HepG2 (cell line): Measurements from ENCODE around the gene TNRC18. TPM values are rescaled to one million over a fixed set of nuclear protein-coding genes. Genes with fewer than 3 reads are reported as not detected.

ENCODE experiments used
- KDM2A ChIP-seq: sonication (generic); formaldehyde crosslinking; IDR thresholded peaks from 2 replicates; pipeline ENCODE4 v1.4.0; 2020; ENCODE audit warnings: low read depth, missing genetic modification reagents, borderline replicate concordance
- KIAA2018 ChIP-seq: sonication (generic); formaldehyde crosslinking; IDR thresholded peaks from 2 replicates; pipeline ENCODE4 v1.5.0; 2020; ENCODE audit warnings: mild to moderate bottlenecking, missing genetic modification reagents, borderline replicate concordance
- SP1 ChIP-seq, 2 experiments: fragments of 450-650 bp in 1 of 2; sonication (generic) in 1 of 2; formaldehyde crosslinking in 1 of 2; IDR thresholded peaks; 2 replicates each; pipeline versions ENCODE4 v1.4.0 to v1.6.1; 2016 to 2020; ENCODE audit warnings: missing genetic modification reagents in 1 of 2
- SRF ChIP-seq: IDR thresholded peaks from 2 replicates; pipeline ENCODE4 v1.6.1; 2011; ENCODE audit warnings: mild to moderate bottlenecking, low read depth, low read length, moderate library complexity
- ZNF121 ChIP-seq: sonication (generic); formaldehyde crosslinking; IDR thresholded peaks from 2 replicates; pipeline ENCODE4 v1.5.0; 2020; ENCODE audit warnings: mild to moderate bottlenecking, missing genetic modification reagents
- ZNF280D ChIP-seq: sonication (generic); formaldehyde crosslinking; IDR thresholded peaks from 2 replicates; pipeline ENCODE4 v1.5.1; 2020; ENCODE audit warnings: mild to moderate bottlenecking, missing genetic modification reagents
- ZNF670 ChIP-seq: sonication (generic); formaldehyde crosslinking; IDR thresholded peaks from 2 replicates; pipeline ENCODE4 v1.8.0; 2022; ENCODE audit warnings: mild to moderate bottlenecking, missing genetic modification reagents, borderline replicate concordance
- ZNF775 ChIP-seq: sonication (generic); formaldehyde crosslinking; IDR thresholded peaks from 2 replicates; pipeline ENCODE4 v1.4.0; 2020; ENCODE audit warnings: missing genetic modification reagents, mild to moderate bottlenecking, moderate library complexity, borderline replicate concordance
- polyA plus RNA-seq, 8 experiments: library from polyadenylated mRNA; depleted of rRNA in 3 of 8; stranded (reverse) in 7 of 8; unstranded in 1 of 8; fragments of >200 nt; fragmentation: Illumina TruSeq in 4 of 8; extraction: Trizol in 4 of 8; gene quantifications; 2 replicates each; pipeline versions ENCODE4 v1.2.1 to v1.2.3, GENCODE V29; 2011 to 2016; ENCODE audit warnings: low read depth in 4 of 8, missing spikeins in 1 of 8, mixed read lengths in 1 of 8; ENCODE audit not compliant: insufficient read depth in 1 of 8
- total RNA-seq, 5 experiments: library from RNA; depleted of rRNA; stranded (reverse); fragments of >200 nt; fragmentation: Illumina TruSeq; extraction: Trizol; gene quantifications; 2 replicates each; pipeline ENCODE4 v1.2.3, GENCODE V29; 2016; ENCODE audit warnings: low read depth in 1 of 5
- TF ChIP-seq, protein P1 (sequence below): sonication (generic); formaldehyde crosslinking; IDR thresholded peaks from 2 replicates; pipeline ENCODE4 v1.5.1; 2020; ENCODE audit warnings: mild to moderate bottlenecking, missing genetic modification reagents, moderate library complexity
- TF ChIP-seq, protein P2 (sequence below): sonication (generic); formaldehyde crosslinking; IDR thresholded peaks from 2 replicates; pipeline ENCODE4 v1.5.0; 2020; ENCODE audit warnings: missing genetic modification reagents
- TF ChIP-seq, protein P3 (sequence below): sonication (generic); formaldehyde crosslinking; IDR thresholded peaks from 2 replicates; pipeline ENCODE4 v1.8.1; 2023; ENCODE audit warnings: mild to moderate bottlenecking, missing genetic modification reagents

Gene TNRC18
- total and polyA plus RNA-seq, 2 of the 13 experiments (the other 11 are each of a cell fraction or from before 2014, with no cell fraction given) = 11.7 to 17.4 TPM

- TF ChIP-seq, protein P1, sequence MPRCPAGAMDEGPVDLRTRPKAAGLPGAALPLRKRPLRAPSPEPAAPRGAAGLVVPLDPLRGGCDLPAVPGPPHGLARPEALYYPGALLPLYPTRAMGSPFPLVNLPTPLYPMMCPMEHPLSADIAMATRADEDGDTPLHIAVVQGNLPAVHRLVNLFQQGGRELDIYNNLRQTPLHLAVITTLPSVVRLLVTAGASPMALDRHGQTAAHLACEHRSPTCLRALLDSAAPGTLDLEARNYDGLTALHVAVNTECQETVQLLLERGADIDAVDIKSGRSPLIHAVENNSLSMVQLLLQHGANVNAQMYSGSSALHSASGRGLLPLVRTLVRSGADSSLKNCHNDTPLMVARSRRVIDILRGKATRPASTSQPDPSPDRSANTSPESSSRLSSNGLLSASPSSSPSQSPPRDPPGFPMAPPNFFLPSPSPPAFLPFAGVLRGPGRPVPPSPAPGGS (CRISPR knock-in tag) = no peak
- TF ChIP-seq ZNF121 (CRISPR knock-in tag) (no peak), KIAA2018 (CRISPR knock-in tag) (no peak), SP1 (IDR thresholded peaks at IDR 0.05) (no peak), SP1 (CRISPR knock-in tag; IDR thresholded peaks at IDR 0.05) (peak; percentile 49; the same call in 1 of the 2 replicates), ZNF775 (CRISPR knock-in tag) (no peak), SRF (no peak), KDM2A (CRISPR knock-in tag) (peak; percentile 62; the same call in 1 of the 2 replicates), ZNF280D (CRISPR knock-in tag) (0 out of 2 replicates have a peak, but pooled peaks have one; percentile 47), ZNF670 (CRISPR knock-in tag) (no peak)
- TF ChIP-seq, protein P2, sequence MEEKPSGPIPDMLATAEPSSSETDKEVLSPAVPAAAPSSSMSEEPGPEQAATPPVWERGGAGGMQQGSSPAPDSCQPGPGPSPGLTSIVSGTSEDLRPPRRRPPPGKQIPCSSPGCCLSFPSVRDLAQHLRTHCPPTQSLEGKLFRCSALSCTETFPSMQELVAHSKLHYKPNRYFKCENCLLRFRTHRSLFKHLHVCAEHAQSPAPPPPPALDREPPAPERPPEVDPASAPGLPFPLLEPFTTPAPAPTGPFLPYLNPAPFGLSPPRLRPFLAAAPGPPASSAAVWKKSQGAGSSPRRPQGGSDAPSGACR (CRISPR knock-in tag) = no peak
- TF ChIP-seq, protein P3, sequence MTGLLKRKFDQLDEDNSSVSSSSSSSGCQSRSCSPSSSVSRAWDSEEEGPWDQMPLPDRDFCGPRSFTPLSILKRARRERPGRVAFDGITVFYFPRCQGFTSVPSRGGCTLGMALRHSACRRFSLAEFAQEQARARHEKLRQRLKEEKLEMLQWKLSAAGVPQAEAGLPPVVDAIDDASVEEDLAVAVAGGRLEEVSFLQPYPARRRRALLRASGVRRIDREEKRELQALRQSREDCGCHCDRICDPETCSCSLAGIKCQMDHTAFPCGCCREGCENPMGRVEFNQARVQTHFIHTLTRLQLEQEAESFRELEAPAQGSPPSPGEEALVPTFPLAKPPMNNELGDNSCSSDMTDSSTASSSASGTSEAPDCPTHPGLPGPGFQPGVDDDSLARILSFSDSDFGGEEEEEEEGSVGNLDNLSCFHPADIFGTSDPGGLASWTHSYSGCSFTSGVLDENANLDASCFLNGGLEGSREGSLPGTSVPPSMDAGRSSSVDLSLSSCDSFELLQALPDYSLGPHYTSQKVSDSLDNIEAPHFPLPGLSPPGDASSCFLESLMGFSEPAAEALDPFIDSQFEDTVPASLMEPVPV (CRISPR knock-in tag) = no peak
Observed at GRCh38 chr7:5439572-5440496, 16.2 kb upstream of the TNRC18 start (continued).
